ENCODE results near the gene CTNND2. TPM values are rescaled to one million over a fixed set of nuclear protein-coding genes. Genes with fewer than 3 reads are reported as not detected.

The CTNND2 gene
- total RNA-seq, 1 experiment from 2014 or later, result 7.0 TPM

GRCh38 chr5:11758321-11758720 is 145.9 kb downstream of the CTNND2 start:
- no peak overlapping the region for H2AK5ac ChIP-seq (ENCODE audit: insufficient read length, low read length)
- no peaks in the 10 kb centered on the region for H3K9me3 ChIP-seq (ENCODE audit: control insufficient read depth, low read depth, low read length)
- no peak overlapping the region for H3K56ac ChIP-seq (ENCODE audit: insufficient read length, low read depth, low read length)
- no peak overlapping the region for H3K9ac ChIP-seq (ENCODE audit: extremely low read depth, insufficient read length, low read length)
- no peak overlapping the region for H3T11ph ChIP-seq (ENCODE audit: low read length)
- H3K79me2 ChIP-seq (ENCODE audit: insufficient read depth, low read length), result no peaks in the 10 kb centered on the region
- no peak overlapping the region for H2BK12ac ChIP-seq (ENCODE audit: insufficient read length, low read depth, low read length)
- no peak overlapping the region for H2BK20ac ChIP-seq (ENCODE audit: low read depth, low read length, poor library complexity, severe bottlenecking)
- no peak overlapping the region for H3K4ac ChIP-seq (ENCODE audit: low read depth, low read length)
- no CpG with 5 or more reads among the region's 1 CpG for WGBS (ENCODE audit: extremely low coverage, insufficient read length, low lambda C conversion rate)
- Mint-ChIP-seq H3K27ac (no peak overlapping the region), H3K4me3 (no peak overlapping the region), H3K36me3 (ENCODE audit: insufficient read depth in 1 of 3, low read depth in 3 of 3) (peaks cover 0 to 4% (median 0%) of the 10 kb centered on the region in 3 experiments; a peak in 1 of 7 replicates), H3K9me3 (peaks cover 0 to 5% of the 10 kb centered on the region in 2 experiments; a peak in 1 of 5 replicates), H3K27me3 (ENCODE audit: low read depth) (no peaks in the 10 kb centered on the region), H3K4me1 (no peaks in the 10 kb centered on the region)
- no peak overlapping the region for H3K23ac ChIP-seq (ENCODE audit: insufficient read length, low read depth, low read length)
- DNase-seq, result no peak
- H4K8ac ChIP-seq (replicated peaks; ENCODE audit: insufficient read length, low read depth, low read length), result no peak overlapping the region
- no peak overlapping the region for H4K91ac ChIP-seq (ENCODE audit: insufficient read length, low read depth, low read length)
- H2AFZ ChIP-seq (ENCODE audit: low read length), result no peak overlapping the region
- H3K27me3 ChIP-seq (ENCODE audit: insufficient read depth, low read length), result no peaks in the 10 kb centered on the region
- H3K4me2 ChIP-seq (ENCODE audit: insufficient read depth, insufficient read length, low read length), result no peak overlapping the region
- H2BK120ac ChIP-seq (ENCODE audit: low read depth, low read length, poor library complexity, severe bottlenecking), result no peak overlapping the region
- TF ChIP-seq CTCF (conservative IDR thresholded peaks at IDR 0.05), result no peak
- H4K20me1 ChIP-seq (ENCODE audit: control insufficient read depth, insufficient read depth, insufficient read length), result no peaks in the 10 kb centered on the region
- H2BK15ac ChIP-seq (ENCODE audit: low read depth, low read length), result no peak overlapping the region
- no peak overlapping the region for H3K27ac ChIP-seq (ENCODE audit: insufficient read length, low read depth, low read length)
- H4K5ac ChIP-seq (ENCODE audit: insufficient read length, low read depth, low read length), result no peak overlapping the region
- no peaks in the 10 kb centered on the region for H3K79me1 ChIP-seq (ENCODE audit: insufficient read depth, low read depth, low read length, poor library complexity, severe bottlenecking)
- H3K23me2 ChIP-seq (ENCODE audit: insufficient read length, low read depth, low read length, poor library complexity, severe bottlenecking), result no peaks in the 10 kb centered on the region
- no peak overlapping the region for H3K18ac ChIP-seq (ENCODE audit: insufficient read length, low read depth, low read length)
- H2BK5ac ChIP-seq (ENCODE audit: insufficient read length, low read length), result no peak overlapping the region
- H3K4me1 ChIP-seq (ENCODE audit: insufficient read depth, low read length), result no peaks in the 10 kb centered on the region
- no peak overlapping the region for H3K14ac ChIP-seq (ENCODE audit: insufficient read depth, low read length)
